ENCODE data around the gene TIMM17A. TPM values are rescaled to one million over a fixed set of nuclear protein-coding genes. Genes with fewer than 3 reads are reported as not detected.
A peak's percentile ranks its signal among the peaks of the same experiment; 100 is the strongest.
"Not testable (repeated sequence)": the region's sequence is repeated elsewhere in the genome, so short reads cannot be mapped to it uniquely, and the experiment has no call there.

TIMM17A gene
- total and polyA plus RNA-seq, 7 donors, result 23.3 to 71.4 (median 48.6) TPM

DNA sequence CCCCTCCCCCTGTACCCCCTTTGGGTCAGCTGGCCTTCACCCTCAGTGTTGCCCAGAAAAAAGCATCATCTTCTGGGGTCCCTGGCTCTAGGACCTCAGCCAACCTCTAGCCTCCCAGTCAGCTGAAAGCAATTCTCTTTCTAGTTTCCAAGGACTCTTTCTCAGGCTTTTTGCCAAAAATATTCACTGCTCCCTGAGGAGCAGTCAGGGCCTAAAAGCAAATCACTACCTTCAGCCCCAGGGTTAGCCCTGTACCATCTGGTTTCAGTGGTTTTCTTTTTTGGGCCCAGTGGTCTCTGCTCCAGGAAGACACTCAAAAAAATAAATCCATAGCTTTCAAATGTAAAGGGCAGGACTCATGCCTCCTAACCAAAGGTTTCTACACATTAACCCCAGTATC, 5.8 kb upstream of the TIMM17A start:
- Histone ChIP-seq H3K9me3 (no peaks in the 10 kb centered on the region), H3K27ac (peak overlapping the region in 3 of 4 donors; percentile 25 to 98 (median 39)), H3K27me3 (no peaks in the 10 kb centered on the region), H3K36me3 (no peaks in the 10 kb centered on the region), H3K4me3 (no peak overlapping the region), H3K4me1 (peaks cover 0 to 11% (median 9%) of the 10 kb centered on the region in 4 donors)
- DNase-seq, result no peak
- TF ChIP-seq POLR2A (IDR thresholded peaks at IDR 0.05) (no peak), POLR2AphosphoS5 (IDR thresholded peaks at IDR 0.05) (no peak)
- intact Hi-C loops (cut with DNase I), result no loop called here

- no peak for TF ChIP-seq POLR2AphosphoS5 (IDR thresholded peaks at IDR 0.05)
- TF ChIP-seq, protein P1, sequence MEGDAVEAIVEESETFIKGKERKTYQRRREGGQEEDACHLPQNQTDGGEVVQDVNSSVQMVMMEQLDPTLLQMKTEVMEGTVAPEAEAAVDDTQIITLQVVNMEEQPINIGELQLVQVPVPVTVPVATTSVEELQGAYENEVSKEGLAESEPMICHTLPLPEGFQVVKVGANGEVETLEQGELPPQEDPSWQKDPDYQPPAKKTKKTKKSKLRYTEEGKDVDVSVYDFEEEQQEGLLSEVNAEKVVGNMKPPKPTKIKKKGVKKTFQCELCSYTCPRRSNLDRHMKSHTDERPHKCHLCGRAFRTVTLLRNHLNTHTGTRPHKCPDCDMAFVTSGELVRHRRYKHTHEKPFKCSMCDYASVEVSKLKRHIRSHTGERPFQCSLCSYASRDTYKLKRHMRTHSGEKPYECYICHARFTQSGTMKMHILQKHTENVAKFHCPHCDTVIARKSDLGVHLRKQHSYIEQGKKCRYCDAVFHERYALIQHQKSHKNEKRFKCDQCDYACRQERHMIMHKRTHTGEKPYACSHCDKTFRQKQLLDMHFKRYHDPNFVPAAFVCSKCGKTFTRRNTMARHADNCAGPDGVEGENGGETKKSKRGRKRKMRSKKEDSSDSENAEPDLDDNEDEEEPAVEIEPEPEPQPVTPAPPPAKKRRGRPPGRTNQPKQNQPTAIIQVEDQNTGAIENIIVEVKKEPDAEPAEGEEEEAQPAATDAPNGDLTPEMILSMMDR (IDR thresholded peaks at IDR 0.05), result no peak
- Histone ChIP-seq H3K27ac (peak overlapping the region; percentile 85 to 92 (median 90)), H3K4me3 (peak overlapping the region; percentile 75 to 92 (median 88)), H3K4me1 (peaks cover 0 to 21% (median 15%) of the 10 kb centered on the region in 4 donors), H3K27me3 (no peaks in the 10 kb centered on the region), H3K36me3 (peaks cover 7 to 23% (median 11%) of the 10 kb centered on the region in 4 donors), H3K9me3 (no peaks in the 10 kb centered on the region)
- WGBS, 2 donors, result 51 to 53% methylated on average over 24 of the region's 24 CpGs
- DNase-seq, result no peak
- intact Hi-C loops (cut with DNase I), result no loop called here
These were observed 867 bp upstream of the TIMM17A start for GRCh38 chr1:201954263-201955008.

- peak overlapping the region; percentile 75 to 92 (median 88) for H3K4me3 ChIP-seq
- H3K4me1 ChIP-seq, result peaks cover 0 to 21% (median 15%) of the 10 kb centered on the region in 4 donors
- intact Hi-C loops (cut with DNase I), result no loop called here
These were observed 433 bp downstream of the TIMM17A start for GRCh38 chr1:201955729-201956143.

GRCh38 chr1:201958348-201958747, 3.0 kb downstream of the TIMM17A start:
- intact Hi-C loops (cut with DNase I), result no loop called here

More at GRCh38 chr1:201955729-201956143, 433 bp downstream of the TIMM17A start:
- Histone ChIP-seq H3K27ac (peak overlapping the region; percentile 85 to 92 (median 90)), H3K27me3 (no peaks in the 10 kb centered on the region), H3K36me3 (peaks cover 10 to 36% (median 17%) of the 10 kb centered on the region in 4 donors), H3K9me3 (no peaks in the 10 kb centered on the region)
- 1% methylated on average over 17 of the region's 17 CpGs for WGBS, 2 donors
- no peak for TF ChIP-seq POLR2A (IDR thresholded peaks at IDR 0.05)
- no peak for TF ChIP-seq POLR2AphosphoS5 (IDR thresholded peaks at IDR 0.05)
- TF ChIP-seq, protein P1 (IDR thresholded peaks at IDR 0.05), result no peak
- TF ChIP-seq EP300 (IDR thresholded peaks at IDR 0.05), result no peak
- no peak for DNase-seq

DNA sequence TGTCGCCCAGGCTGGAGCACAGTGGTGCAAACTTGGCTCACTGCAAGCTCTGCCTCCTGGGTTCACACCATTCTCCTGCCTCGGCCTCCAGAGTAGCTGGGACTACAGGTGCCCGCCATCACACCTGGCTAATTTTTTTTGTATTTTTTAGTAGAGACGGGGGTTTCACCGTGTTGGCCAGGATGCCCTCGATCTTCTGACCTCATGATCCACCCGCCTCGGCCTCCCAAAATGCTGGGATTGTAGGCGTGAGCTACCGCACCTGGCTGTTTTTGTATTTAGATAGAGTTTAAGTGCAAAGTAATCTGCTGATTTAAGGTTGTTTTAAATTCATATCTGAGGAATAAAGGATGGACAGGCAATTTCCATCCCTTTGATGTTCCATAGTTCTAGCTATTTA, 7.1 kb downstream of the TIMM17A start:
- H3K27me3 ChIP-seq; H3K4me3 ChIP-seq; H3K27ac ChIP-seq; H3K4me1 ChIP-seq; DNase-seq; intact Hi-C loops (cut with DNase I); H3K9me3 ChIP-seq: not testable (repeated sequence)
- WGBS, 2 donors, result 91 to 96% methylated on average over 10 of the region's 10 CpGs
- H3K36me3 ChIP-seq, result peaks cover 10 to 97% (median 63%) of the 10 kb centered on the region in 4 donors

More at GRCh38 chr1:201958348-201958747, 3.0 kb downstream of the TIMM17A start:
- peaks cover 0 to 21% (median 15%) of the 10 kb centered on the region in 4 donors for H3K4me1 ChIP-seq
- no peak overlapping the region for H3K4me3 ChIP-seq
- no peaks in the 10 kb centered on the region for H3K27me3 ChIP-seq
- DNase-seq, result no peak
- 87% methylated on average over 5 of the region's 5 CpGs for WGBS, 2 donors
- TF ChIP-seq, protein P1 (IDR thresholded peaks at IDR 0.05), result no peak
- no peak for TF ChIP-seq POLR2A (IDR thresholded peaks at IDR 0.05)
- no peak for TF ChIP-seq POLR2AphosphoS5 (IDR thresholded peaks at IDR 0.05)
- TF ChIP-seq EP300 (IDR thresholded peaks at IDR 0.05), result no peak
- no peak overlapping the region for H3K27ac ChIP-seq
- no peaks in the 10 kb centered on the region for H3K9me3 ChIP-seq
- peaks cover 10 to 62% (median 34%) of the 10 kb centered on the region in 4 donors for H3K36me3 ChIP-seq

Measured in sigmoid colon (tissue), 7 donors.